Stimulated activated CD4-positive, alpha-beta T cell treated with anti-CD3 and anti-CD28 coated beads, Interleukin-15, amount 100 ng/mL, for 24 hours (primary cell): Measurements from ENCODE around the gene SMAGP.
"Not testable (repeated sequence)": the region's sequence is repeated elsewhere in the genome, so short reads cannot be mapped to it uniquely, and the experiment has no call there.

ENCODE experiments used
- DNase-seq: peaks from one replicate; pipeline ENCODE4 v3.0.0-alpha.2; 2020

Gene SMAGP

GRCh38 chr12:51263341-51263740 is 6.9 kb downstream of the SMAGP start:
- no peak for DNase-seq

- peak; percentile 62 for DNase-seq
These were observed 7.4 kb downstream of the SMAGP start for GRCh38 chr12:51262758-51263177.

DNA sequence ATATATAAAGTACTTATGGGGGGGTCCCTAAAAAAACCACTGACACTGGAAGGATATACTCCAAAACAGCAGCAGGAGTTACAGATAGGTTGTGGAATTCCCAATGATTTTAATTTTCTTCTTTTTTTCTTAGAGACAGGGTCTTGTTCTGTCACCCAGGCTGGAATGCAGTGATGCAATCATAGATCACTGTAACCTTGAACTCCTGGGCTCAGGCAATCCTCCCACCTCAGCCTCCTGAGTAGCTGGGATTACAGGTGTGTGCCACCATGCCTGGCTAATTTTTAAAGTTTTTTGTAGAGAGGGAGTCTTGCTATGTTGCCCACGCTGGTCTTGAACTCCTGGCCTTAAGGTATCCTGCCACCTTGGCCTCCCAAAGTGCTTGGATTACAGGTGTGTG is 10.6 kb downstream of the SMAGP start:
- DNase-seq: not testable (repeated sequence)

- DNase-seq: no peak
These were observed 15.7 kb downstream of the SMAGP start for GRCh38 chr12:51254536-51254935.

- DNase-seq: no peak
These were observed 16.9 kb downstream of the SMAGP start for GRCh38 chr12:51253276-51253675.

DNA sequence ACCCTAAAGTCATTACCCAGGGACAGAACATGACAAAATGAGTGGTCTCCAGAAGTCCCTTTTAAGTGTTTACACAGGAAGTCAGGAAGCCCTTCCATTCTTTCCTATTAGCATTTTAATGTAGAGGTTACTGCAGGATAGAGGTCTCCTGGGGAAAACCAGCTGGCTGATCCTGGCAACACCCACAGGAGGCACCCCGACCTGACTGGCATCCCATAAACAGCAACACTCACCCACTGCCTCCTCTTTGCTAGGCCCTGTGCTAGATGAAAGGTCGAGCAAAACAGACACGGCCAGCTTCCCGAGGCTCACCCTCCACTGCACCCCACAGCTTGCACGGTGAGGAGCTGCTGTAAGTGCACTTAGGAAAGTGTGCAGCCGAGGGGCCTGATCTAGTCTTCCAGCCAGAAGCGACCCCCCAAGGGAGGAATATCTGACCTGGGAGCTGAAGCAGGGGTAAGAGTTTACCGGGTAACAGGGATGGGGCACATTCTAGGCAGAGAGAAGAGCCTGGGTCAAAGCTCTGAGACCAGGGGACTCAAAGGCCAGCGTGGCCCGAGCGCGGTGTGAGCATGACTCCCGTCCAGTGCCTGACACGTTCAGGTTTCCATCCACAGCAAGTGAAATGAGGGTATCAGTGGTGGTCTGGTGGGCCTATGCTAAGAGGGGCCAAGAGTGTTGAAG is 22.6 kb downstream of the SMAGP start:
- DNase-seq: no peak

- DNase-seq: peak; percentile 50
These were observed 23.9 kb downstream of the SMAGP start for GRCh38 chr12:51246254-51246853.

DNA sequence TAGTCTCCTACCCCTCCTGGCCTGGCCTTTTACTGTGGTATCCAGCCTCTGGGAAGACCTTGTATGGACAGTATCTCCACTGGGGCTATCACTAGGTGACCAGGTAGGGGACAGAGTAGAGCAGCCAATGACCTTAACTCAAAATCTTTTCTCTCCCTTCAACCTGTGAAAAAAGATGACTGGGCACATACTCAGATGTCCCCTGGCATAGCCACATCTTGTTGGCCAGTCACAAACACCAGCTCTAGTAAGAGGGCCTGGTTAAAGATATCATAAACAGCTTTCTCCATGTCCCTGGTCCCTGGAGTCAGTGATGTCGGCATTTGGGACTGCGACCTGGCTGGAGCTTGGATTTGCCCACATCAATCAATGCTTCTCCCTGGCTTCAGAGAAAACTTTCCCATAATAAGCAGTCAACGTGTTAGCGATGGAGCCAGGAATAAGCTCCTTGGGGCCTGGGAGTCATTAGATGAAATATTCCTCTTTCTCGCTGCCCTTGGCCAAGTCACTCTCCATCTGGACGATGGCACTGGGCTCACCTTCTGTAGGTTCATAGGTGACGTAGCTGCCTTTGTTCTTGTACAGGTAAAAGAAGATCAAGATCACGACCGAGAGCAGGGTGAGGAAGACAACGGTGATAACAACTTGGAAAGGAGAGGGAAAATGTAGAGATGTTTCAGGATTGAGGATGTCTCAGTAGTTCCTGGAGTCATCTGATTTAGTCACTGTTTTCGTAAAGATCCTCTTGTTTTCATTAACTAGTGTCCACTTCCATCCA is 24.6 kb downstream of the SMAGP start:
- no peak for DNase-seq

DNA sequence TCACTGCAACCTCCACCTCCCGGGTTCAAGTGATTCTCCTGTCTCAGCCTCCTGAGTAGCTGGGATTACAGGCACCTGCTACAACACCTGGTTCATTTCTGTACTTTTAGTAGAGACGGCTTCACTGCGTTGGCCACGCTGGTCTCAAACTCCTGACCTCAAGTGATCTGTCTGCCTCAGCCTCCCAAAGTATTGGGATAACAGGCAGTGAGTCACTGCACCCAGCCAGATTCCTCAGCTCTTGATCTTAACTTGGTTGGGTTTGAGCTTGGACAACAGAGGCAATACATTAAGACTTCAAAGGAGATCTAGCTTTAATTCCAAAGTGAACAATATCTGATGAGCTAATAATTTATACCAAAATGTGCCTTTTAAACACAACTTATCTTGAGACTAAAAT is 25.9 kb downstream of the SMAGP start:
- DNase-seq: no peak

DNA sequence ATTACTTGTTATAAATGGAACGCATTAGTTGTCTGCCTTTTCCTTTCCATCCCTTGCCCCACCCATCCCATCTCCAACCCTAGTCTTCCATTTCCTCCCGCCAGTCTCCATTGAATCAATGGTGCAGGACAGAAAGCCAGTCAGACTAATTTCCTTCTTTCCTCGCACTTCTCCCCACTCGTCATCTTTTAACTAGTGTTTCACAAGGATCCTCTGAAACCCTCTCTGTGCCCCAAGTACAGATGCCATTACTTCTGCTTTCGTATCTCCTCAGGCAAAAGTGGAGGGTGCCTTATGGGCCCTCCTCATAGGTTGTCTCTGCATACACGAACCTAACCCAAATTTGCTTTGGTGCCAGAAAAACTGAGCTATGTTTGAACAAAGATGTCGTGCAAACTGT is 27.3 kb downstream of the SMAGP start:
- no peak for DNase-seq

DNA sequence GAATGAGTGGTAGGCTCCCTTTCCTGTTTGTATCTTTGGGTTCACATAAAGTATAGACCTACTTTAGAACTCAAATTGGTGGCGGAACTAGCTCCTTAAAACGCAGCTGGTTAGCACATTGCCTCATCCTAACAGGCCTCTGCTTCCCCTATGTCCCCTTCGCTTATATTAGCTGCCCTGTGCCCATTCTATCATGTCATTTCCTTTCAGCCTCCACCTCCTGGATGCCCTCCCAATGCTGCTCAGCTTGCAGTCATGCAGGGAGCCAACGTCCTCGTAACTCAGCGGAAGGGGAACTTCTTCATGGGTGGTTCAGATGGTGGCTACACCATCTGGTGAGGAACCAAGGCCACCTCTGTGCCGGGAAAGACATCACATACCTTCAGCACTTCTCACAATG is 28.1 kb downstream of the SMAGP start:
- DNase-seq: no peak

DNA sequence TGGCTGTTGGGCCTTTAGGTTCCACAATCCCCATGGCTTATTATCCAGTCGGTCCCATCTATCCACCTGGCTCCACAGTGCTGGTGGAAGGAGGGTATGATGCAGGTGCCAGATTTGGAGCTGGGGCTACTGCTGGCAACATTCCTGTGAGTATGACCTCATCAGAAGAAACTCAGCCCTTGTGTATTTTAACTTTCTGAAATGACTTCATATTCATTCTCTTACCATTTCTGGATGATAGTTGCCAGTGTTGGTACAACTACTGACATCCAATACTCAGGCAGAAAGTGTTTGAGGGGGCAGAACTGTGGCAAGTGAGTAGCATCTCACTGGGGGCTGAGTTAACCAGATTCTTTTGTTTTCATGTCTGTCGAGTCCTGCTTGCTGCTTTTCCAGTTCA is 29.2 kb downstream of the SMAGP start:
- no peak for DNase-seq

GRCh38 chr12:51238510-51239334 is 31.5 kb downstream of the SMAGP start, which contains the start of gene DAZAP2:
DAZAP2 (plus strand) TSS chr12:51238826; CDS start chr12:51238908, 82 bp downstream.
- peak; percentile 98 for DNase-seq

GRCh38 chr12:51238037-51238509 is 32.1 kb downstream of the SMAGP start:
- no peak for DNase-seq

- DNase-seq: no peak
These were observed 35.7 kb downstream of the SMAGP start for GRCh38 chr12:51234530-51234929.

- DNase-seq: no peak
These were observed 37.6 kb downstream of the SMAGP start for GRCh38 chr12:51232642-51233041.

DNA sequence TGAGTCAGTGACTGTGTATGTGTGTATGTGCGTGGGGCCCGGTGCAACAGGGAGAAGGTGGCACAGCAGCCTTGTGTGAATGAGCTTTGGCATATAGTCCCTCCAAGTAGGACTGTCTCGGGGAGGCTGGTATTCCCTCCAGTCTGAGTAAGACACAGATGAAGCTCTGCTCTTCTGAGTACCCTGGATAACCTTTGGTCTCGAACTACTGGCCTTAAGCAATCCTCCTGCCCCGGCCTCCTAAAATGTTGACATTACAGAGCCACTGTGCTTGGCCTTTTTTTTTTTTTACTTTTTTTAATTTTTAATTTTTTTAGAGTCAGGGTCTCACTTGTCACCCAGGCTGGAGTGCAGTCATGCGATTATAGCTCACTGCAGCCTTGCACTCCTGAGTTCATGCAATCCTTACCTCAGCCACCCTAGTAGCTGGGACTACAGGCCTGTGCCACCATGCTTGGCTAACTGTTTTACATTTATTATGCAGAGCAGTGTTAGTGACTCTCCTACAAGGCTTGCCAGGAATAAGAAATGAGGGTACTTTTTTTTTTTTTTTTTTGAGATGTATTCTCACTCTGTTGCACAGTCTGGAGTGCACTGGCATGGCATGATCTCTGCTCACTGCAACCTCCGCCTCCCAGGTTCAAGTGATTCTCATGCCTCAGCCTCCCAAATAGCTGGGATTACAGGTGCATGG is 41.0 kb downstream of the SMAGP start:
- DNase-seq: no peak

DNA sequence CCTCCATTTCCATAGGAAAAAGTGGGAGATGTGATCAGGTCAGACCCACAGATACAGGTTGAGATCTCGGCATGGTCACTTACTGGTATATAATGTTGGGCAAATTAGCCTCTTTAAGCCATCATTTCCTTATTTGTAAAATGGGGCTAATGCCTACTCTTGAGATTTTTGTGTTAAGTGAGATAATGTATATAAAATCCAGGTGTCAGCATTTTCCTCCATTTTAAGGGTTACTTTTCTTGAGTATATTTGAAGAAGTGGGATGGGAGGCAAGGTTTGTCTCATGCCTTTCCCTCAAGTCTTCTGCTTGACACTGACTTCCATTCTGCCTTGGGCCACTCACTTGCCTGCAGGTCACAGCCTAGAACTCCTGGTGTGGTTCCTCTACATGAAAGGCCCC is 42.3 kb downstream of the SMAGP start:
- DNase-seq: no peak

- DNase-seq: not testable (repeated sequence)
These were observed 43.1 kb downstream of the SMAGP start for GRCh38 chr12:51227112-51227511.

DNA sequence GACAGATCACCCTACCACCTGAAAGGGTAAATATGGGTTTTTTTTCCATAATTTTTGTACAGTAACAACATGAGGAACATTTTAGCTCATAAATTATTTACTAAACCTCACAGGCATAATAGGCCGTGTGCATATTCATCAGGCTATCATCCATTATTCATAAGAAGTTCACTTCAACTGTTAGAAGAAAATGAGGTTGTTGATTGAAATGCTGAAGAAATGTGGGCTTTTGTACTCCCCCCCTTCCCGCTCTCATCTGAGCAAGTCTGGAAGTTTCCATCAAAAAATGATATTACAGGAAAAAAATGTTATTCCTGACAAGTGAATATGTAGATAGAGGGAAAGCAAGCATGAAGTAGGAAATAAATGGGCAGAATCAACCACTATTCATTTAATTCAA is 44.4 kb downstream of the SMAGP start:
- DNase-seq: no peak

DNA sequence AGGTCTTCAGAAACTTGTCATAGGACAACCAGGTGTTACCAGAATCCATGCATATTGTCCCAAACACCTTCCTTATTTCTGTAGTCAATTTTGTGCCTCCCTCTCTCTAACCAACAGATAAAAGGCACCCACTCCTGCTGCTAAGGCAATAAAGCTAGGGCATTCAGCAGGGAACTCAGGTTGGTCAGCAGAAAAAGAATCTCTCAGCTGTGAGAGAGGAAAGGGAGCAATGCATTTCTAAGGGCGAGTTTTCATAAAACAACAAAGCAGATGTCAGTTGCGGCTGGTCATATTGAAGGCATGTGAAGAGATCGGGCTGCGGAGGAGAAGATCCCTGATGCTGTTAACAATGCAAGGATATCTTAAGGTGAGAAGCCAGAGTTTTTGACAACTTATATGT is 45.0 kb downstream of the SMAGP start:
- no peak for DNase-seq

DNA sequence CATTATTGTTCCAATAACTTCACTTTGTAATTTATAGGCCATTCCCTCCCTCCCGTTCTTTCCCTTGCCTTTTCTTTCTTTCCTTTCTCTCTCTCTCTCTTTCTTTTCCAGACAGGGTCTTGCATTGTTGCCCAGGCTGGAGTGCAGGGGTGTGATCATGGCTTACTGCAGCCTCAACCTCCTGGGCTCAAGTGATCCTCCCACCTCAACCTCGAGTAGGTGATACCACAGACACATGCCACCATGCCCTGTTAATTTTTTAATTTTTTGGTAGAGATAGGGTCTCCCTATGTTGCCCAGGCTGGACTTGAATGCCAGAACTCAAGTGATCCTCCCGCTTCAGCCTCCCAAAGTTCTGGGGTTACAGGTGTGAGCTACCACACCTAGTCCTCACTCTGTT is 45.6 kb downstream of the SMAGP start:
- no peak for DNase-seq
